Occipital lobe (tissue), 2 donors: Measurements from ENCODE around the gene TSC1. TPM values are rescaled to one million over a fixed set of nuclear protein-coding genes. Genes with fewer than 3 reads are reported as not detected.
"Not testable (repeated sequence)": the region's sequence is repeated elsewhere in the genome, so short reads cannot be mapped to it uniquely, and the experiment has no call there.

ENCODE experiments used
- DNase-seq: peaks from one replicate; lab custom pipeline; 2025; lab: John Stamatoyannopoulos, UW
- total RNA-seq: library from RNA; depleted of rRNA; stranded (reverse); fragments of >200 nt; gene quantifications from one replicate; pipeline ENCODE4 v1.2.3, GENCODE V29; 2014

Gene TSC1
- total RNA-seq, 1 donor from 2014 or later: 48.5 TPM

DNA sequence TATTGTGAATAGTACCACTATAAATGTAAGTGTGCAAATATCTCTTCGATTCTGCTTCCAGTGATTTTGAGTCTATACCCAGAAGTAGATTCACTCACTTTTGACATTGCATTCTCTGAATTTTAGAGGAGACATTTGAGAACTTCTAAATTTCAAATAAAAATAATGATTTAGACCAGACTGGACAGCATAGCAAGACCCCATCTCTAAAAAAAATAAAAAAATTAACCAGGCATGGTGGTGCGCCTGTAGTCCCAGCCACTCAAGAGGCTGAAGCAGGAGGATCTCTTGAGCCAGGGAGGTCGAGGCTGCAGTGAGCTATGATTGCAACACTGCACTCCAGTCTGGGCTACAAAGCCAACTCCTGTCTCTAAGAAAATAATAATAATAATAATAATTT is 32.2 kb upstream of the TSC1 start:
- DNase-seq: no peak

DNA sequence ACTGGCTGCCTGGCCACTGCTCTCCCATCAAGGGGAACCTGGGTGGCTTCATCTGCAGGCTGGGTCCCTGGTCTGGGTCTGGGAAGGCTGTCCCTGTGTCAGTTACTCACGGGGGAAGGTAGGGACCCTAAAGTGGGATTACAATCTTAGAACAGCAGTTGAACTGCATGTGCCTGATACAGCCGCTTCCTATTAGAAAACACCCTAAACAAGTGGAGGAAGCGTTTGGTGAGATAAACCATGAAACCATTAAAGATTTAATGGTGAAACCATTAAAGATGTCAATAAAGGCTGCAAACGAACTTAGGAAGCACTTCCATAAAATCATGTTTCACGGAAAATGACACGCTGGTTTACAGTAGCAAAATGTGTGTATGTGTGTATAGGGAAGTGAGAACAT is 31.5 kb upstream of the TSC1 start:
- no peak for DNase-seq

DNA sequence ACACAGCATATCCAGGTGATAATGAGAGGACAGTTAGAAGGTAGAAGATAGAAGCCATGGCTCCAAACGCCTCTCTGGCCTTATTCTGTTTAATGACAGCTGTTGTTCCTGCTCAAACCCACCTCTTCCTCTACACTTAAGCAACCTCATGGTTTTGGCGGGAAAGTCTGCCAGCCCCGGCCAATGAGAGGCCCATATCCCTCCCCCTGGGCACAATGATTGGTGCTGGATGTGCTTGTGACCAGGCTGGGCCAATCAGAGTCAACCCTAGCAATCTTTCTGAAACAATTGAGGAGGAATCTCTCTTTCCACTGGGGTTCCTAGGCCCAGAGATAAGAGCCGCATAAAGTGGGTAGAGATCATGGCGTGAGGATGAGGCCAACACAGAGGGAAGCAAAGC is 29.3 kb upstream of the TSC1 start:
- no peak for DNase-seq

DNA sequence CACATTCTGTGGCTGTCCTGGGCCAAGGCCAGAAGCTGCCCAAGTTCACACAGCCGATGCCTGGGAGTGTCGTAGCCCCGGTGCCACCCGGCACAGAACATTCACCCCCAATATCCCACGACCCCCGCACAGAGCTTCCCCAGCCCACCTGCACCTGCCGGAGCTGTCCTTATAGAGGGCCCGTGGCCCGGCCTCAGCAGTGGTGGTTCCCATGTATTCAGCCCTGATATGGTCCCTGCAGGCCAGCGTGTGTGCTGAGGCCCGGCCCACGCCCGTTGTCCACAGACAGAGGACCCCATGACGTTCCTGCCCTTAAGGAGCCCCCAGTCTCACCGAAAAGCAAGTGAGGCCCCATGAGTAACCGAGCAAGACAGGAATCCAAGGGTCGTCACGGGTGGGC is 28.8 kb upstream of the TSC1 start:
- no peak for DNase-seq

DNA sequence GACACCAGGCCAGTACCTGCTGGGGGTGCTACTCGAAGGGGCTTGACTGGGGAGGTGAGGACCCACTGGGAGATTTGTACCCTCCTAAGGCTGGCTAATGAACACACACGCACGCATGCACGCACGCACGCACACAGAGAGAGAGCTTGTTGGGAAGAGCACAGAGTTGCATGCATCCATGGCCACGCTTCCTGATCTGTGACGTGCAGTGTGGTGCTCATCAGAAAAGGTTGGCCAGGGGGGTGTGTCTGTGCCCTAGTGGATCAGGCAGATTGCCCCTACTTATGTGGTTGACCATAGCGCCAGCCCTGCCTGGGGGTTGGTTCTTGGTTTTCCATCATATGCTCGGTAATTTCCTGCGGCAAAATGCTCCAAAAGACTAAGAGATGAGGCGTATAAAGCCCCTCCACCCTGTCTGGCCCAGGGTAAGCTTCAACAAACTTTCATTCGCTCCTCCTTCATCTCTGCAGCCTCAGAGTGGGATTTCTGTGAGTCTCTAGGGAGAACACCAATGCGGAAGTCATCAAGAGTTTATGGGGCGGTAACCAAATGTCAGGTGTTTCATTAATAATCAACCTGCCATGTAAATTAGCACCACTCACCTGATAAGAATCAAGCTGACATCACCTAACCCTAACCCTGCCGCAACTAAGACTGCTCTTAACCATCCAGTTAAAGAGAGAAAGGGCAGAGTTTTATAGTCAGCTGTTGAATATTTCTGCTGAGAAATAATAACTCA is 26.1 kb upstream of the TSC1 start:
- no peak for DNase-seq

DNA sequence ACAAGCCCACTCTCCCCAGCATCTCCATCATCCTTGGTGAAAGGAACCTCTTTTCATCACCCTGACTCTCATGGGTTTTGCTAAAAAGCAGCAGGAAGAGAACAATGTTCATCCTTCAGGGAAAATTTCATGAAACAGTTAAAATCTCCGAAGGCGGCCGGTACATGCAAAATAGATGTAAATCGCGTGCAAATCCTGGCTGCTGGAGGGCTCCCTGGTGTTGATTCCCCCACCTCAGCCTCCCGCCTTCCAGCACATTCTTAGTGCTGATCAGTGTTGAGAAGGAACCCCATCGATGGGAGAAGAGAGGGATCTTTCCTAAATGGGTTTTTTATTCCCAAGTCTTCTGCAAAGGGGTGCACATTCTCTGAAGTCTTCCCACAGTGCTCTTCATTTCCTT is 25.4 kb upstream of the TSC1 start:
- DNase-seq: no peak

DNA sequence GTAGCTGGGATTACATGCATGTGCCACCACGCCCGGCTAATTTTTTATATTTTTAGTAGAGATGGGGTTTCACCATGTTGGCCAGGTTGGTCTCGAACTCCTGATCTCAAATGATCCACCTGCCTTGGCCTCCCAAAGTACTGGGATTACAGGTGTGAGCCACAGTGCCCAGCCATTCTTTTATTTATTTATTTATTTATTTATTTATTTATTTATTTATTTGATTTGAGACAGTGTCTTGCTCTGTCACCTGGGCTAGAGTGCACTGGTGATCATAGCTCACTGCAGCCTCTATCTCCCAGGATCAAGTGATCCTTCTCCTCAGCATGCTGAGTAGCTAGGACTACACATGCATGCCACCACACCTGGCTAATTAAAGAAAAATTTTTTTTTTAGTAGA is 23.5 kb upstream of the TSC1 start:
- not testable (repeated sequence) for DNase-seq

DNA sequence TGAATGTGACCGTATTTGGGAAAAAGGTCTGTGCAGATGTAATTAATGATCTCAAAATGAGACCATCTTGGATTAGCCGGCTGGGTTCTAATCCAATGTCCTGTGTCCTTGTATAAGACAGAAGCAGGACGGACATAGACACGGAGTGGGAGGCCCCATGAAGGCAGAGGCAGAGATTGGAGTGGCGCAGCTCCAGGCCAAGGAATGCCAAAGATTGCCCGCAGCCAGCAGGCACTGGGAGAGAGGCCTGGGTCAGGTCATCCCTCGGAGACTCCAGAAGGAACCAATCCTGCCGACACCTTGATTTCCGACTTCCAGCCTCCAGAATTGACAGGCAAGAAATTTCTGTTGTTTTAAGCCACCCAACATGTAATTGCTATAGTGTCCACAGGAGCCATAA is 21.1 kb upstream of the TSC1 start:
- no peak for DNase-seq

DNA sequence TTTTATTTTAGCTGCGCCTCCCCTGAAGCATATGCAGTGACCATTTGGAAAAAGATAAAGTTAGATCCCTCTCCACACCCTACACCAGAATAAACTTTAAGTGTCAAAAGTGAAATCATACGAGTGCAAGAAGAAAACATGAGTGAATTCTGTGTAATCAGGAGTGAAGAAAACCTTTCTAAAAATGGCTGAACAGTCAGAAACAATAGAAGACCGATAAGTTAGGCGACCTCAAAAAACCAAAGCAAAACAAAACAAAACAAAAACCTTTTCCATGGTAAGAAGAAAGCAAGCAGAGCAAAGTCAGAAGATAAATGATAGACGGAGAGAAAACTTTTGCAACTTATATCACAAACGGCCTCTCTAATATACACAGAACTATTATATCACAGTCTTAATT is 16.6 kb upstream of the TSC1 start:
- no peak for DNase-seq

DNA sequence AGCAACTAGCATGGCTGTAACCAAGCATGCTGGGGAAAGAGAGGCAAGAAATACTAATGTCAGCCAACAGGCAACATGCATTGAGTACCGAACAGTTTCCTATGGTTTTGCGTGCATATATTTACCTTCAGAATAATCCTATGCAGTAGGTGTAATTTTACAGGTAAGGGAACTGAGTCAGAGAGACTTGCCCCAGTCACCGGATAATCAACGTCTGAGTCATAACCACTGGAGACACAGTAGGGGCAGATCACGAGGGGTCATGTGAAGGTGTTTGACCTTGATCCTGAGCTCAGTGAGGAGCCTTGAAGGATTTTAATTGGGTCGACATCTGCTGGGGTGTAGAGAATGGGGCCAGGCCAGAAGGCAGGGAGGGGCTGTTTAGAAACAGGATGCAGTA is 13.4 kb upstream of the TSC1 start:
- no peak for DNase-seq

DNA sequence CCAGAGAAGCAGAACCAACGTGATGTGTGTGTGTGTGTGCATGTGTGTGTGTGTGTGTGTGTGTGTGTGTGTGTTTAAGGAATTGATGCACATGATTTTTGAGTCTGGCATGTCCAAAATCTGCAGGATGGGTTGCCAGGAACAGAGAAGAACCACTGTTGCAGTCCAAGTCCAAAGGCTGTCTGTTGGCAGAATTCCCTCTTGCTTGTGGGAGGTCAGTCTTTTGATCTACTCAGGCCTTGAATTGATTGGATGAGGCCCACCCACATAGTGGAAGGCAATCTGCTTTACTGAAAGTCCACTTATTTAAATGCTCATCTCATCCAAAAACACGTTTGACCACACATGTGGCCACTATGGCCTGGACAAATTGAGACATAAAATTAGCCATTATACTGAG is 11.4 kb upstream of the TSC1 start:
- DNase-seq: no peak

DNA sequence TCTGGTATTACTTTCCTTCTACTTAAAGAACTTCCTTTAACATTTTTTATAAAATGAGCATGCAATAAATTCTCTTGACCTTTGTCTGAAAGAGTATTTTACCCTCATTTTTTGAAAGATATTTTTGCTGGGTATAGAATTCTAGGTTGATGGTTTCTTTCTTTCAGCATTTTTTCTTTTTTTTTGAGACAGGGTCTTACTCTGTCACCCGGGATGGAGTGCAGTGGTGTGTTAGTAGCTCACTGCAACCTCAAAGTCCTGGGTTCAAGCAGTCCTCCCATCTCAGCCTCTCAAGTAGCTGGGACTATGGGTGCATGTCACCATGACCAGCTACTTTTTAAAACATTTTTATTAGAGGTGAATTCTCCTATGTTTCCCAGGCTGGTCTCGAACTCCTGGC is 10.7 kb upstream of the TSC1 start:
- DNase-seq: no peak

DNA sequence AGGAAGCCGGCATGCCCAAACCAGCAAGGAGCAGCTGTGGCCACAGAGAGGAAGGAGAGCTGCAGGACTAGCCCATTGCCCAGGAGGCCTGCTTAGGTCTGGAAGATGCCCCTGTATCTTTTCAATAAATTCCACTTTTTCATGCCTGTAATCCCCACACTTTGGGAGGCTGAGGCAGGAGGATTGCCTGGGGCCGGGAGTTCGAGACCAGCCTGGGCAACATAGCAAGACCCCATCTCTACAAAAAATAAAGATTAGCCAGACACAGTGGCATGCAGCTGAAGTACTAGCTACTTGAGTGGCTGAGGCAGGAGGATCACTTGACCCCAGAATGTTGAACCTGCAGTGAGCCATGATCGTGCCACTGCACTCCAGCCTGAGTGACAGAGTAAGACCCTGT is 5.3 kb upstream of the TSC1 start:
- no peak for DNase-seq

DNA sequence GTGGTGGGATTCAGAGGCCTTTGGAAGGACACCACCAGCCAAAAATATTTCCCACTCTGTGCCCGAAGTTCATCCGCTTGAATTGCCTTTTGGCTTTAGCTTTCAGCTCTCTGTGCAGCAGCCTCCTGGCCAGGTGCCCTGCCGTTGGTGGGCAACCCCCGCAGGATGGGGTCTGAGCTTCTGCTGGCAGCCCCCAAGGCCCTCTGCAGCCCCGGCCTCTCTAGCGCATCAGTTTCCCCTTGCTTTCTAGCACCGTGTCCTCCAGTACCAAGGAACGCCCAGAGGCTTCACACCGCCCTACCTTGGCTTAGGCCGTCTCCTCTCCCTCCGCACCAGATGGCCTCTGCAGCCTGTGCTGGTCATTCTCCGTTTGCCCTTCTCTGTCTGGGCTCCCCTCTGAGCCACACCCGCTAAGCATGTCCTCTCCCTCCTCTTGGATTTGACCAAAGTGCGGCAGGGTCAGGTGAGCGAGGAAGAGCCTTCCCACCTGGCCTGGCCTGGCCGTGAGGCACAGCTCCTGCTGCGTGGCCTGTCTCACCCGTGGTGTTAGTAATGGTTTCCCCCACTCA is 4.2 kb upstream of the TSC1 start:
- DNase-seq: no peak

DNA sequence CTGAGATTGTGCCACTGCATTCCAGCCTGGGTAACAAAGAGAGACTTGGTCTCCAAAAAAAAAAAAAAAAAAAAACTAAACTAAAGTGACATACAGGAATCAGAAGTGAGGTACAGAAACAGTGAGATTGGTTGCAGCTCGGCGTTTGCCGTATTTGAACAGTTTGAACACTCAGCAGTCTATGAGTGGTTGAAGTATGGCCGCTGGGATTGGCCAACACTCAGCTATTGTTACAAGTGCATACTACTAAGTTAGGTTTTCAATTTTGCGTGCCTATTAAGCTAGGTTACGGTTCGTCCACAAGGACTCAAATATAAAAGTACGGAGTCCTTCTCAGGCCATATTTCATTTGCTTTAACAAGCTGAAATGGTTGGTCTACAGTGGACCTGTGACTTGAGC is 3.3 kb upstream of the TSC1 start:
- DNase-seq: no peak

DNA sequence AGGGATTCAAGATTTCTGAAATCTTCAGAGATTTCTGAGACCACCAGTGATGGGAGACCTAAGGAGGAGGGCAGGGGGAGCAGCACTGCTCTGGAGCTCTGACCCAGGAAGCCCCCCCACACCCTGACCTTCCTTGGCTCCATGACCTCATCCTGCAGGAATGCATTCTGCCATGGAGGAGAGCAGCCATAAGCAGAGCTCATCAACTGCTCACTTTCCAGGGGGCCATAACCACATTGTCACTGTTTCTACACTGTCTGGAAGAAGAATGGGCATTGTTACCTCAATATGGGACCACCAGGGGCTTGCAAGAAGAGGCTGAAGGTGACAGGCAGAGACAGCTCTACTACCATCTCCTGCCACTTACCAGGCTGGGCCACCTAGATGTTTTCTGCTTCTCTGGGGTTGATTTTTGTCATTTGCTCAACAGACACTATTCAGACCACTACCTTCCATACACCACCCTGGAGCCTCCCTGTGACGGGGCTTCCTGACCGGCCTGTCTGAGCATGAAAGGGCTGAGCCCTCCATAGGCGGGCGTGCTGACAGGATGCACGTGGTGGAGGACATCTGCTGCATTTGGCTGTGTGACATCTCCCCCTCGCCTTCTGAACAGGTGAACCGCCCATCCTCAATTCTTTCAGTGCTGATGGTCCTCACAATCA is 2.3 kb upstream of the TSC1 start:
- DNase-seq: no peak

DNA sequence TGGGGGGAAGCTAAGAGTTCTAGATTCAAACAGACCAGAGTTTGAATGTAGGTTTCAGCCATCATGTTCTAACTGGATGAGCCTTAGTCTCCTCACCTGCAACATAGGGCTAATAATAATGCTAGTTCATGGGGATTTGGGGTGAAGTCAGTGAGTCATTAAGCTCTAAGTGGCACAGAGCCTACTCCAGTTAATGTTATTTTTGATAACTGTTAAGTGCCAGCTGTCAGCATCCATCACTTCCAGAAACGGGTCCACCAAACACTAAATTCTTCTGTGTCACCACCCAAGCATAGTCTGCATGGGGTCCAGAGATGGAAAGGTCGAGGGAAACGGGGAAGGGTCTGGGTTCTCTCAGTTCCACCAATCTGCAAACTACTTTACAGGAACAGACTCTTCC is 1.8 kb upstream of the TSC1 start:
- DNase-seq: no peak

DNA sequence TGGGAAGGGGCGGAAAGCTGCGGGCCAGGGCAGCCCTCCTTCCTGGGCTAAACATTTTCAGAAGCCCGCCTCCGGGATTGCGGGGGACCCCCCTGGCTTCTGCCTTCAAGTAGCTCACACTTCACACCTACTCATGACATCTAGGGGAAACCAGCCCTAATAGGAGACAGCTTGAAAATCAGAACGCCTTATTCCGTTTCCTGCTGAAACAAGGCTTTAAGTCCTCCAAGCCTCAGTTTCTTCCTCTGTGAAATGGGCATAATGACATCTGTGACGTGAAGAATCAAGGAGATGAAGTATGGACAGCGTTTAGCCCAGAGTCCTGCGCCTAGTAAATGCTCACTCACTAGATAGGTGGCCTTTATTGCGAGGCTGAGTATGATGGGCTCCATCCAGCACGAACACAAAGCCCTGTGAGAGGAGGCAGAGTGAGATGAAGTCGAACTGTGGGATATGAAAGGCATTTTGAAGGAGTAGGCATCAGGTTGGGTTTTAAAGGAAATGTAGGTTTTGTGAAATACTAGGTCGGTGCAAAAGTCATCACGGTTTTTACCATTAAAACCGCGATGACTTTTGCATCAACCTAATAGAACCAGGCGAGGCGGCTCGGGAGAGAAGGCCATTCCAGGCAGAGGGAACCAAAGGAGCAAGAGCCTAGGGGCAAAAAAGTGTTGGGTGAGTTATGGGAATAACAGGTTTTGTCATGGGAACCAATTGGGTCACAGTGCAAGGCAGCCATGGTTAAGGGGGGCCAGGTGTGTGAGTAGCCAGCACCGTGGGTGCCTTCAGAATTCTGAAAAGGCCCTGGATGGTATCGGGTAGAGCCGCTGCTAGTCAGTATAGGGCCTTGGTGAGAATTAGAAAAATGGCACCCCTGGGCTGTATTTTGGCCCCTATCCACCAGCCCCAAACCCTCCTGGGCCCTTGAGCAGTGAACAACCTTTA is 1.0 kb upstream of the TSC1 start:
- DNase-seq: no peak

DNA sequence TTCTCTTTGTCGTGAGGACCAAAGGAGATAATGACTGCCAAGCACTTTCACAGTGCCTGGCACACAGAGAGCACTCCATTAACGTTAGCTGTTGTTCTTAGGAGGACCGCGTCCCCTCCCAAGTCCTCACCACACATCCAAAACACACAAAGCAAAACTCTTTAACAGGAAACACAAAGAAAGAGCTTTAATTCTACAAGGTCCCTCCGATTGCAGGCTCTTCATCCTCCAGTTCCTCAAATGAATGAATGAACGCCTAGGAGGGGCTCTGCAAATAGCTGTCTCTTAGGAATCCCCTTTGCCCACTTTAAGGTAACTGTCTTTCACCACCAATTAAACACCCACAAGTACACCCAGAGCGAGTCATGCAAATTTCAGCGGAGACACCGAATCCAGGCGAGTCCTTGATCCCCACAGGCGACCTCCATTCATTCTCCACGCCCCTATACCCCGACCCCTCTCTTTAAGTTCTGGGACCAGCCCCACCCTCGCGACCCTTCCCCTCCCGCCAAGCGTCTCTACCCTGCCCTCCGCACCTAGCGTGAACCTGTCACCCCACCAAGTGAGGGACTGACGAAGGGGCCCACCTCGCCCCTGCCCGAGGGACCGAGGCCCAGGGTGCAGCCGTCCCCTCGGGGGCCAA is 644 bp downstream of the TSC1 start:
- no peak for DNase-seq

DNA sequence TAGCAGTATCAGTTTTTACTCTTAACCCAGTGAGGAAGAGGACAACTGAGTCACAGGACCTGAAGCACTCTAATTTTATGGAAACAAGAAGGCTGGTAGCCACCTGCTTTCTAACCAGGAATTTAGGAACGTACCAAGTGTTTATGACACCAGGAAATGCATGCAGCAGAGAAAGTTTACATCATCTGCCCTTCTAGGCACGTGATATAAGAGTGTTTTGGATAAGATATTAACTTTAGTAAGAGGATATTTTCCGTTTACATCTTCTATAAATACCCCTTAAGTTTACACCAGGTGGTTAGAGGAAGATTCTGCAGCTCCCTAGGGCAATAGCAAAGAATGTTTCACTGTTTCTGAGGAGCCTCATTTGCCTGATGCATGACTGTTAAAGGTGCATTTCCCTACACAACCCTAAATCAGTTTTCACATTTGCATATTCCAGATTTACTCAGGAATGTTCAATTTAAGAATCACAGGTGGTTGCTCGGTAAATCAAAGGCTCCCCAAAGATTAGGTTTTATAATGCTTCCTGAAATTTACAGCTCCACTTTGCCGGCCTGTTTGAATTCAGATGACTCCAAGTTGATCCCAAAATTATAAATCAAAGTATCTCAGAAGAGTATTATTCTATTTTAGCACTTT is 1.8 kb downstream of the TSC1 start:
- DNase-seq: no peak

DNA sequence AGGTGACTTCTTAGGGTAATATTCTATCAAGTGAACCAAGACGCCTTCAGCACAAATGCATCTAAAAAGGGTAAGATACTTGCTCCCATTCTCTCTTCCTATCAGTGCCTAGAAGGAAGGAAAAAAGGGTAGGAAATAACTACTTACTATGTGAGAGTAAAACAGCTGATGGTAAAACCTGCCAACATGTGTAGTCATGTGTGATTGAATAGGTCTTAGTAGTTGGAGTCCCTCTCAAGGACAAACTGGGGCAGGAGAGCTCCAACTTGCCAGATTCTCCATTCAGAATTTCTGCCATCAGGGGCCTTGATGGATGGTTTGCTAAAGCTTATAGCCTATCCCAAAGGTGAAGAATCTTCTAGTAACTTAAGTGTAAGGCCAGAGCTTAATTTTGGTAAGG is 5.2 kb downstream of the TSC1 start:
- DNase-seq: no peak
